ENCODE results near the gene FAF2.

FAF2 gene

DNA sequence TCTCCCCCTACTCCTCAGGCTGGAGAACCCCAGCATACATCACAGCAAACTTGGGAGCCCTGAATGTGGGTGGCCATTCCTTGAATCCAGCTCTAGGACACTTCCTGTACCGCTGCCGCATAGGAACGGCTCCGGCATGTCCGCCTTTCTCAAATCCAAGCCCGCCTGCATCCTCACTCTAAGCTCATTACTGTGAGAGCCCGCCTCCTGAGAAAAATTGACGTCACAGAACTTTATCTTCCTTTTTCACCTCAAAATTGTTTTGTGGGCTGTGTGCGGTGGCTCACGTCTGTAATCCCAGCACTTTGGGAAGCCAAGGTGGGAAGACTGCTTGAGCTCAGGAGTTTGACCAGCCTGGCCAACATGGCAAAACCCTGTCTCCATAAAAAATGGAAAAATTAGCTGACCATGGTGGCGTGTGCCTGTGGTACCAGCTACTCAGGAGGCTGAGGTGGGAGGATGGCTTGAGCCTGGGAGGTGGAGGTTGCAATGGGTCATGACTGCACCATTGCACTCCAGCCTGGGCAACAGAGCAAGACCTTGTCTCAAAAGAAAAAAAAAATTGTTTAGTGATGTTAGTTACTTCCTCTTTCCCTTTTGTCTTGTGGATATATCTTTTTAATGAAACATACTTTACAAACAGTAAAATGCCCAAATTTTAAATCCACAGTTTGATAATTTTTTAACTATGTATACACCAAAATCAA, 66.2 kb downstream of the FAF2 start:
- no peak for DNase-seq

DNA sequence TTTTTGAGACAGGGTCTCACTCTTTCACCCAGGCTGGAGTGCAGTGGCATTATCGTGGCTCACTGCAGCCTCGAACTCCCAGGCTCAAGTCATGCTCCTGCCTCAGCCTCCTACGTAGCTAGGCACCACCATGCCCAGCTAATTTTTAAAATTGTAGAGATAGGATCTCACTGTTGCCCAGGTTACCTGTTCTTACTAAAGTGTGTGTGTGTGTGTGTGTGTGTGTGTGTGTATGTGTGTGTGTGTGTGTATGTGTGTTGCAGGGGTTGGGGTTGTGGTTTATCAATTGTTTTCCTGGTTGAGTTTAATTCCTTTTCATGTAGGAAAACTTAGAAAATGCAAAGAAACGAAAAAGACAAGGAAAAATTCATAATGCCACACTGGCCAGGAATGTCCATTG, 67.2 kb downstream of the FAF2 start:
- DNase-seq: no peak

DNA sequence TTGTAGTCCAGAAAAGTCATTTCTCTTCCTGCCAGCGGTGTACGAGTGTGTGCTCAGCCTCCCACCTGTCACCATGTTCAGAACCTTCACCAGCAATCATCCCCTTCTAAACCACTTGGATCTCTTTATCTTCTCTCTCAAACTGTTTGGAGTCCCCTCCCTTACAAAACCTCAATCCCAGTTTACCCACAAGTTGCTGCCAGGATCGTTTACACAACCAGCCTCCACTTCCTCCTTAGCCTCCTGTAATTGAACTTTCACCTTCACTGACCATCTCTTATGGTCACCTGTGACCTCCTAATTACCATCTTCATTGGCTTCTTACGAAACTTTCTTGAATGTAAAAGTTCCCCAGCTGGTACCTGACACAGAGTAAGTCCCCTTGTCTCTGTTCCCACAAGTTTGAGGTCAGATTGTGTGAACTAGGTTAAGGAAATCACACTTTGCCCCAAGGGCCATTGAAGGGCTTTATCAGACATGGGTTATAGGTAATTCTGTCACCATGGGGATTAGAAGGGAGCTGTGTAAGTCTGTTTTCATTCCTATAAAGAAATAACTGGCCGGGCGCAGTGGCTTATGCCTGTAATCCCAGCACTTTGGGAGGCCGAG, 69.0 kb downstream of the FAF2 start:
- no peak for DNase-seq

DNA sequence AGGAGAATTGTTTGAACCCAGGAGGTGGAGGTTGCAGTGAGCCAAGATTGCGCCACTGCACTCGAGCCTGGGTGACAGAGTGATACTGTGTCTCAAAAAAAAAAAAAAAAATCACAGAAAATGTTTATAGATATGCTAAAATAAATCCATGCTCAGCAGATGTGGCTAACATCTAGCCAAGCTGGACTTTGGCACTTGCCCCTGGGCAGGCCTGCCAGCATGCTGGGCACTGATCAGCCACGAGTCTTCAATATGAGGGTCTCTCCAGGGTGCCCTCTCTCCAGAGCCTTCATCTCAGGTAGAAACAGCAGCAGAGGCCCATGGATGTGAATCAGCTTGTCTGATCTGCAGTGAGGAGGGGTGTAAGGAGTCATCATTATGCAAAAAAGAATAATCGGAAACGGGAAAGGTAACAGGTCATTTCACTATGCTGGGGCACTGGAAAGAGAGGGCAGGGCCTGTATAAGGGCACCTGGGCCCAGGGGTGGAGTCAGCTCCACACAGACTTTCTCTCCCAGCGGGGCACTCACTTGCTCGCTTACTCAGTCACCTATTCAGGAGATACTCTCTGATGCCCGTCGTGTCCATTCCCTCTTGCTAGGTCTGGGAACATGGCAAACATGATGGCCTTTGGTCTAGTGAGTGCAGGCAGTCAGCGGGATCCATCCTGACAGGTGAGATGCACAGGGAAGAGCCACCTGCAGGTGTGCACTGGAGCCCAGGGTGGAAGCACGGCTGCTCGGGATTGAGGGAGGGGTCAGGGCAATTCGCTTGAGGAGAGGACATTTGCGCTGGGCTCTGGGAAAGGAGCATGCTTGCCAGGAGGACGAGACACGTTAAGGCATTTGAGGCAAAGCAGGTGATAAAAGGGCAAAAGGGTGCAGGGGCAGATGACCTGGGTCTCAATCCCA, 71.9 kb downstream of the FAF2 start:
- DNase-seq: no peak

DNA sequence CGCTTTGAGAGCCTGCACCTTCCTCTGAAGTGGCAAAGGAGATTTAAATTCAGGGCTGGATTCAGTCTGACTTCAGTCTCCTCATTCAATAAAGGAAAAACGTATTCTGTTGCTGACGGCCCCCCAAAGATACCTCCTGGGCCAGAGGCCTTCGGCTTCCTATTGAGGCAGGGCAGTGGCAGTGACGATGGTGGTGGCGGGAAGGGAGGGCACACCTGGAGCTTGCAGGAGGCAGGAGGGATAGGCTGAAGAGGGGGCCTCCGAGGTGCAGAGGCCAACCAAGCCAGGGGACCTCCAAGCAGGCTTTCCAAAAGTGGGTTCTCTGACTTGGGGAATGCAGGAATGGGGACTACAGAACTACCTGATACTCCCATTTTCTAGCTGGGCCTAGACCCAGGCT, 73.1 kb downstream of the FAF2 start:
- no peak for DNase-seq

DNA sequence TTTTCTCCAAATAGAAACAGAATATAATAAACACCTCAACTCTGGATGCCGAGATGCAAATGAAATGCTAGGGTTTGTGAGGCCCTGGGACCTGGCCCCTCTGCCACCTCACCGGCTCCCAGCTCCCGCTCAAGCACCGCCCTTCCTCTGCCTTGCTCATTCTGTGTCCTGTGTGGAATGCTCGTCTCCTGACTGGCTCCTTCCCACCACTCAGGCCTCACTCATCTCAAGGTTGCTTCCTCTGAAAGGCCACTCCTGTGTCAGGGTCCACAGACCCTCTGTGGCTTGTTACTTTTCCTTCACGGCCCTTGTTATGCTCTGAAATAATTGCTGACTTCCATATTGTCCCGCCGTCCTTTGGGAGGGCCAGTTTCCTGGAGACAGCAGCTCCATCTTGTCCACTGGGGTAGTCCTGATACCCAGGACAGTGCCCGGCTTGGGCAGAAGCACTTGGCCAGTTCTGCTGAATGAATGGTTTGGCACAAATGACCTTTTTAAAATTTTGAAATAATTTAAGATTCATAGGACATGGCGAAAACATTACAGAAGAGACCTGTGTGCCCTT, 73.6 kb downstream of the FAF2 start:
- DNase-seq: no peak

DNA sequence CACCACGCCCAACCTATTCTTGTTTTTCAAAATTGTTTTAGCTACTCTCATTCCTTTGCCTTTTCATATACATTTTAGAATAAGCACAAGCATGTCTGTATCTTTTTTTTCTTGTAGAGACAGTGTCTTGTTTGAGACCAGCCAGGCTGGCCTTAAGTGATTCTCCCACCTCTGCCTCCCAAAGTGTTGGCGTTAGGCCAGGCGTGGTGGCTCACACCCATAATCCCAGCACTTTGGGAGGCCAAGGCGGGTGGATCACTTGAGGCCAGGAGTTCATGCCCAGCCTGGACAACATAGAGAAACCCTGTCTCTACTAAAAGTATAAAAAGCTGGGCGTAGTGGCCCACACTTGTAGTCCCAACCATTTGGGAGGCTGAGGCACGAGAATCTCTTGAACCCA, 76.0 kb downstream of the FAF2 start:
- DNase-seq: no peak

DNA sequence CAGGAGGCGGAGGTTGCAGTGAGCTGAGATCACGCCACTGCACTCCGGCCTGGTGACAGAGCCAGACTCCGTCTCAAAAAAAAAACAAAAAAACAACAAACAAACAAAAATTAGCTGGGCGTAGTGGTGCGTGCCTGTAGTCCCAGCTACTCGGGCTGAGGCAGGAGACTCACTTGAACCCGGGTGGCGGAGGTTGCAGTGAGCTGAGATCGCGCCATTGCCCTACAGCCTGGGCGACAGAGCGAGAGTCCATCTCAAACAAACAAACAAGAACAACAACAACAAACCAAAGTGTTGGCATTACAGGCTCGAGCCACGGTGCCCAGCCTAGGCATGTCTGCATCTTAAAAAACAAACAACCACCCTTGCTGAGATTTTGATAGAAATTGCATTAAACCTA, 76.8 kb downstream of the FAF2 start:
- no peak for DNase-seq

DNA sequence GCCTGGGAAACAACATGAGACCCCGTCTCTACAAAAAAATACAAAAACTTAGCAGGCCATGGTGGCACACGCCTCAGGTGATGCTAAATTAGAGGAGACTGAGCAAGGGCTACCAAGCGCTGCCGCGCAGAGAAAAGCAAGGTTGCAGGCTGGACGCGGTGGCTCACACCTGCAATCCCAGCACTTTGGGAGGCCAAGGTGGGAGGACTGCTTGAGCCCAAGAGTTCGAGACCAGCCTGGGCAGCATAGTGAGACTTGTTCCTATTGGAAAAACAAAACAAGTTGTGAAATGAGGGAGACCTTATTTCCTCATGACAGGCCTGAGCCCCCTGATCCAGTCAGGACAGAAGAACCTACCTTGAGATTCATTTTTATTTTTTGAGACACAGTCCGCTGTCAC, 77.5 kb downstream of the FAF2 start:
- no peak for DNase-seq

DNA sequence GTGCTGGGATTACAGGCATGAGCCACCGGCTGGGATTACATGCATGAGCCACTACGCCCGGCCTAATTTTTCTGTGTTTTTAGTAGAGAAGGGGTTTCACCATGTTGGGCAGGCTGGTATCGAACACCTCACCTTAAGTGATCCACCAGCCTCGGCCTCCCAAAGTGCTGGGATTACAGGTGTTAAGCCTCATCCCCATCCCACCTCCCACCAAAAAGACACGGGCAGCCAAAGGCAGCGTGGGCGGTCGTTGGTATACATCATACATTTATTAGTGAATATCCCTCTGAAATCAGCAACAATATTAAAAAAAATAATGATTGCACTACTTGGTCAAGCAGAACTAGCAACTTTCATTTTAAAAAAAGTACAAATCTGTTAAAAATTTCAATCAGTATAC, 78.3 kb downstream of the FAF2 start:
- no peak for DNase-seq

DNA sequence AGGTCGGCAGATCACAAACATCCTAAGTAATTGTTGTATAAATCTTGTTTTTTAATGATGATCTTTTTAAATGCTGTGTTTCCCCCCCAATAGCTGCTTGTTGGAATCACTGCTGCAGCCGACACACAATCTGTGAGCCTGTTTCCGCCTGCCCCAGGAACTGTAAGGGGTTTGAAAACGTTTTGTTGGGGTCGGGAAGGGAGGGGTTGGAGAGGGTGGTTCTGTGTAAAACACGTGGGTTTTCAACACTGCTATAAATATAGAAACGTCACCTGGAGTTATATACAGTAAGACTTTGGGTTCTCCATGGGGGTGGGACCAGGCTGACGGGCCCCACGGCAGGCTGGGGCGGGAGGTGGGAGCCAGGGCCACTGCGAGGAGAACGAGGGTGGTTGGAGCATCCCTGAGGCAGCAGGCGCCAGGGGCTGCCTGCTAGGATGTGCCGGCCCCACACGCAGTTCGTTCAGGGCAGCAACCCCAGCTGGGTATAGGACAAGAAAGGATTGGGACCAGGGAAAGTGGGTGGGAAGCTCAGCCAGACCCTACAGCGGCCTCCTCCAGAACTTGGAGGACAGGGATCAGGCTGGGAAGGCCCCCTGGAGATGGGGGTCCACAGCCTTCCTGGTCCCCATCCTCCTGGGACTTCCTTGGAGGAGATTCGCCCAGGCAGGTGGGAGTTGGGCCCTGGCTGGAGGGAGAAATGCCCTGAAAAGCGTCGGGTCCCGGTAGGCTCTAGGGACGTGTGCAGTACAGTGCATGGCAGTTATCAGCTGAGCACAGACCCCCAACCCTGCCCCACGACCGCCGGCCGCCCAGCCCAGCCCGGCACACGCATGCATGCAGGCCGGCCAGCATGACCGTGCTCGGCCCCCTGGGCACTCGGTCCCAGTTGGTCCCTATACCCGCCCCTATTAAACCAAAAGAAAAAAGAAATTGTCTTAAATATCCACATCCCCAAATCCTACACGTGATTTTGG, 79.3 kb downstream of the FAF2 start:
- no peak for DNase-seq

DNA sequence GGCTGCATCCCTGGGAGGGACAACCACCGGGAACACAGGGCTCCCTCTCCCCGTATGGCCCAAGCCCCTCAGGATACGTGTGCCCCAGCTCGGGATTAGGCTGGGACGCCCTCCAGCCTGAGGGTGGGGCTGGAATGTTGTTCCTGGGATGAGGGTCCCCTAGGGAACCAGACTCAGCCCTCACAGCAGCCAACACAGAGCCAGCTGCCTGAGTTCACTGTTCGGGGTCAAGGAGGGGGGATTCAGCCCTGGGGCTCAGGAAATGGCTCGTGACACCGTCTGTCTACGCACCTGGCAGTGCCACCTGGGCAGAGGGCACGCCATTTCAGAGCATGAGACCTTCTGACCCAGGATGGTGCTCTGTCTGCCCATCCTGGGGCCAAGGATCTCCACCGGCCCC, 80.1 kb downstream of the FAF2 start:
- no peak for DNase-seq

DNA sequence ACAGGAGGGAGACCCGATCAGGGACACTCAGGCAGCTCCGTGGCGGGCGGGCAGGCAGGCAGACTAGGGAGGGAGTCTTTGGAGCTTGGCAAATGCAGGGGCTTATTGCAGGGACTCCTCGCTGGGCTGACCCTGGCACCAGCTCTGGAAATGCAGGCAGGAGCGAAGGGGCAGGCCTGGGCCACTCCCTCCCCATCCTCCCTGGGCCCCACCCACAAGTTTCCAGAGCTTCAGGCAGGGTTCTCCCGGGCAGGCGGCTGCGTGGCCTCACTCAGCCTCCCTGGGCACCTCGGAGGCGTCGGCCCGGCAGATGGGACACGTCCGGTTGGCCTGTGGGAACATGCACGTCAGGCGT, 80.6 kb downstream of the FAF2 start:
- DNase-seq: no peak

DNA sequence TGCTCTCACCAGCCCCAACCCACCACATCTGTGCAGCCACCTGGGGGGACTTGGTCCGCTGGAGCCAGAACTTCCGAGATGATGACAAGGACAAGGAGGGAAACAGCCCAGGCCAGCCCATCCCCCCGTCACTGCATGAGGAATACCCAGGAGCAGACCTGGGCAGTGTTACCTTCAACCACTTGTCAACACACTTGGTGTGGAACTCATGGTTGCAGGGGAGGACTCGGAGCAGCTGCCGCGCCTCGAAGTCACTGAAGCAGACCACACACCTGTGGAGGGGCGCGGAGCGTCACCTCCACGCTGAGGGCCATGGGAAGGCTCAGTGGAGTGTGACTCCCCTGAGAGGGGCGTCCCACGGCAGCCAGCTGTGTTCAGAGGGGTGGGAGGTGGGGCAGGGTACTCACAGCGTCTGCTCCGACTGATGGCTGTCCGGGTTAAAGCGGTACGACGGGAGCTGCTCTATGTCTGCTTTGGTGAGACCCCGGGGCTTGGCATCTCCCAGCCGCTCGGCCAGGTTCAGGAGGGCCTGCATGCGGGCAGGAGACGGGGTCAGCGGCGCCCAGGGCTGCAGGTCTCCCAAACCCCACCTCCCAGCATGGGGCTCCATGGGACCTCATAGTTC, 81.0 kb downstream of the FAF2 start:
- no peak for DNase-seq

DNA sequence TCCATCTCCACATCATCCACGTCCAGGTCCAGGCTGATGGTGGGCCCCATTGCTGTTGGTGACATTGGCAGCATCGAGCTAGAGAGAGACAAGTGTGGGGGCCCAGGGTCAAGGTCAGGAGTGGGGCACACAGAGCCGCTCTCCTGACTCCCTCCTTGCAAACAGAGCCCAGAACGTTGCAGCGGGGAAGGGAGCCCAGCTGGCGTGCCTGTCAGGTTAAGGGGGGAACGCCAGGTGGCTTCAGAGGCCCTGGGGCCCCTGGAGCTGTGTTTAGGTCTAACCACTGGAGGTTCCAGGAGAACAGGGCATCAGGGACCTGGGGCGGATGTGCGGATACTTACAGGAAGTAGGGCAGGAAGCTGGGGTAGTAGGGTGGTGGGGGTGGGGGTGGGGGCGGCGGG, 81.6 kb downstream of the FAF2 start:
- DNase-seq: no peak

DNA sequence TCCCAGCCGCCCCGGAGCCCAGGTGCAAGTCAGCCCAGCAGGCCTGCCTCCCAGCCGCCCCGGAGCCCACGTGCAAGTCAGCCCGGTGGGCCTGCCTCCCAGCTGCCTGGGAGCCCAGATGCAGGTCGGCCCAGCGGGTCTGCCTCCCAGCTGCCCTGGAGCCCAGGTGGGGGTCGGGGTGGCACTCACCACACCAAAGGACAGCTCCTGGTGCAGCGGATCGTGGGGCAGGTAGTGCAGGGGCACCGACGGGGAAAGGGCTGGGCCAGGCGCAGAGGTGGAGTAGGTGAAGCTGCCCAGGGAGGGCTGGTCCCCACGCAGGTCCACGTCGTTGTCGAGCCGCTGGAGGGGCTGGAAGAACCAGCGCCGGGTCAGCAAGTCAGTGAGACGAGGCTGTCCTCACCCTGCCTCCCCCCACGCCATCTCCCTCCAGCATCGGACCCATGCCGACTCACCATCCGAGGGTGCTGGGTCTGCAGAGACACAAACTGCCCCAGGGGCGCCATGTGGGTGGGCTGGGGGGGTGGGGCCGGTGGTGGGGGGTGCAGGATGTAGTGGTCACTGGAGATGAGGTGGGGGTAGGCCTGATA, 82.3 kb downstream of the FAF2 start:
- DNase-seq: no peak

DNA sequence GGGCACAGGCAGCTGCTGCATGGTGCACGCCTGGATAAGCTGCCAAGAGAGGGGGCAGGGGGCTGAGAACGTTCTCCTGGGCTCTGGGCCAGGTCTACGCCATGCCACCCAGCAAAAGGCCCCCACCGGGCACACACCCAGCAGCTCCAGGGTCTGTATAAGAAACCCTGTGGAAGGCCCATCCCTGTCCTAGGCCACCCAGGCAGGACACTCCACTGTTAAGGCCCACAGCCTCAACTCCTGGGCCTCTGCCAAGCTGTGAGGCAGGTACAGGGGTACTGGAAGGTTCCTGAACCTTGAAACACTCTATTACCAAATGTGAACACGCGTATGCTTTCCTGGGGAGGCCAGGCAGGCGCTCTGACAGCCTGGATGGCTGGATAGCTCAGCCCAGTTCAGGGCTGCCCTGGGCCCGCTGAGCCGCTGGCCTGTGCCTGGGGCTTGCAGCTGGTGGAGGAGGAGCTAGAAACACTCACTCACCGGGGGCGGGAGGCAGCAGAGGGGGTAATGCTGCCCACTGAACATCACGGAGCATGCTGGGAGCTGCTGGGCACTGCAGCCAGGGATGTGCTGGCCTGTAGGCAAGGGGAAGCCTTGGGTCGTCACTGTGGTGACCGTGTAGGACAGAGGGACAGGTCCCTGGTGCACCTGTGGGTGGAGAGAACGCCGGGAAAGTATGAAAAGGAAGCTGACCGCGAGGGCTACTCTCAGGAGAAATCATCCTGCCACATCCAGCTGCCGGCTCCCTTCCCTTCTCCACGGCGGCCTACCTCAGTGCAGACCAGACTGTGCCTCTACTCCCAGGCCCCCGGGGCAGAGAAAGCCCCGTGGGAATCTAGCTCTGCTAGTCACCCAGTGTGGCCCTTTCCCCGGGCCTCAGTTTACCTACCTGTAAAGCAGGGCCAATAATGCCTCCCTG, 83.1 kb downstream of the FAF2 start:
- no peak for DNase-seq

DNA sequence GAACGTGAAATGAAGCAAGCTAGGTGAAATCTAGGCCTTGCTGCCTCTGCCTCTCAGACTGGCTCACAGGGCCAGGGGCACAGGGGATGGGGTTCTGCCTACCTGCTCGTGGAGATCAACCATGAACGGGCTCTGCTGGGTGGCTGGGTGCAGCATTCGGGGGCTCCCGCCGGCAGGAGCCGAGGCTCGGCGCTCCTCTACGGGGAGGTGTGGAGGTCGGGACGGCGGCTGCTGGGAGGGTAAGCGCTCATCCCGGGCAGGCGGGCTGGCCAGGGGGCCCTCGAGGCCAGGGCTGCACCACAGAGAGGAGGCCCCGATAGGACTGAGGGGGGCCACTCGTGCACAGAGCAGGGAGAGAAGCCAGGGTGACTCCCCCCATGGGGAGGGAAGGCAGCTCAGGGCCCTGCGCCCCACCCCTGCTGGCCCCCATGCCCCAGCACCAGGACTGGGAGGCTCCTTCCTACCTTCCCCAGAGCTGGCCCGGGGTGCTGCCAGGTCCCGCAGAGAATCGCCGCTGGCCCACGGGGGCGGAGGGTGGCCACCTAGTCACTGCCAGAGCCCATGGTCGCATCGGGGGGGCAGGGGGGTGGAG, 83.8 kb downstream of the FAF2 start:
- no peak for DNase-seq

DNA sequence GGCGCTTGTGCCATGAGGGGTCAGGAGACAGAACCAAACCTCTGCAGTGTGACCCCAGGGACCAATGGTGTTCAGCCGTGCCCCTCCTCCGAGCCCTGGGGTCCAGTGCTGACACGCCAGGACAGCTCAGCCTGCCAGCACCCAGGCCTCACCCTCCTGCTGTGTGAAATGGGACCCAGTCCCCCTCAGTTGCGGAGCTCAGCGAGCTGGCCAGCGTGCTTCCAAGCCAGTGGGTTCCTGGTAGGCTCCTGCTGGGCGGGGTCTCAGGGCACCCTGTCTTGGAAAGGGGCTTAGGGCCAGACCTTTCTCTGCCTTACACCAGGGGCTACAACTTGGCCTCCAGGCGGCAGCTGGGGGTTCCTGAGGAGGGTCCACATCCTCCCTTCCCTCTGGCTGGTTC, 84.6 kb downstream of the FAF2 start:
- no peak for DNase-seq

DNA sequence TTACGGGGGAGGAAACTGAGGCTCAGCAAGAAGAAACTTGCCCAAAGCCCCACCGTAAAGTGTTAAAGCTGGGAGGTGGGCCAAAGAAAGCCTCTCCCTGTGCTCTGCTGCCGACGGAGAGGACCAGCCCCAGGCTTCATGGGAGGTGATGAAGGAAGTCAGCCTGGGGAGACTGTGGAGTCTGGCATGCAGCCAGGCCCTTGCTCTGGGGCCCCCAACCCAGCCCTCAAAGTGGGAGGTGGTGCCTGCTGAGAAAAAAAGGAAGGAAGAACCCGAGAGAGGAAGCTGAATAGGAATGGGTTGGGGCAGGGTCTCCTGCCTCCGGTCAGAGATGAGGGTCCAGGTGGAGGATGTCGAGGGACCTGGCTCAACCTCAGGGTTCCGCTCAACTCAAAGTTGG, 85.2 kb downstream of the FAF2 start:
- no peak for DNase-seq
